HS-27A (cell line): ENCODE results near the gene TSPEAR.

Experiments used
- DNase-seq: peaks from one replicate; pipeline ENCODE4 v3.0.0-alpha.2; 2012; ENCODE audit warnings: low read depth, missing footprints

Gene TSPEAR

GRCh38 chr21:44711327-44712202 is at the start of gene TSPEAR:
Gene TSPEAR (minus strand): TSS chr21:44711572. CDS start chr21:44711514, 58 bp downstream.
- no peak for DNase-seq

DNA sequence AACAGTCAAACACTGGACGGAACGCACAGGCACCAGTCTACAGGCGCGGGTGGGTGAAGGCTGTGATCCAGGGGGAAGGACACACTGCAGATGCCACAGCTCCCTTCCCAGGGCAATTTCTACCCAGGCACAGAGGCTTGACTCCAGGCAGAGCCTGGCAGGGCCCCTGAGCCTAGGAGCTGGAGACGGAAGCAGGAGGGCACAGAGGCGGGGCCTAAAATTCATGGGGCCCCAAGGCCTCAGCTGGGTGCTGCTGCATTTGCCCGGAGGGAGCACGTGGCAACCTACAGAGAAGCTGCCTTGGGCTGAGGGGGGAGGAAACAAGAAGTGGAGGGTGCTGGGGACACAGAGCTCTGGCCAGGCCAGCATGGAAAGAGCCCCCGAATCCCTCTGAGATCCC is 49.0 kb upstream of the TSPEAR start:
- DNase-seq, result no peak

DNA sequence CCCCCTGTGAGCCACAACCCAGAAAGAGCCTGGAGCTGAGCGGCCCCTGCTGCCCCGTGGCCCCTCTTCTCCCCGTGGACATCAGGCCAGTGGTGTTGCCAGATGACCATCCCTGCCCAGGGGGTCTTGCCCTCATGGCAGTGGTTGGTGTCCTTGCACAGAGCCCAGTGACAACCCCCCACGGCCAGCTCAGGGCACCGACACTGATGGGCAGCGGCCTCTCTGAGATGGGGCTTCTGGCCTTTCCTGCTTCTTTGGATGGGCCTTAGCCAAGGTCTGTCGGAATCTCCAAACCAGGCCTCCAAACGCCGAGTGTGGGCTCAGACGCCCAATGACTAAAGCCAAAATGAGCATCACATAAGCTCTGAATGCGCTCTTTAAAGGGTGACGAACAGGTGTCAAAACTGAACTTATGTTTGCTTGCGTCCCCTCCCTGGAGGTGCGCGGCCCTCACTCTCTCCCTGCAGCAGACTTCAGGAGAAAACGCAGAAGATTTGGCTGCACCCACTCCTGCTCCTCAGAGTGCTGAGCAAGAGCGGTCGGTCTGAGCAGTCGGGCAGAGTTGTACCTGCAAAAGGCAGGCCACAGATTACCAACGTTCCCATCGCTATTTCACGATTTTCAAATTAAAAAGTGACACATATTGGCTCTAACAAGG is 48.4 kb upstream of the TSPEAR start:
- DNase-seq, result no peak

DNA sequence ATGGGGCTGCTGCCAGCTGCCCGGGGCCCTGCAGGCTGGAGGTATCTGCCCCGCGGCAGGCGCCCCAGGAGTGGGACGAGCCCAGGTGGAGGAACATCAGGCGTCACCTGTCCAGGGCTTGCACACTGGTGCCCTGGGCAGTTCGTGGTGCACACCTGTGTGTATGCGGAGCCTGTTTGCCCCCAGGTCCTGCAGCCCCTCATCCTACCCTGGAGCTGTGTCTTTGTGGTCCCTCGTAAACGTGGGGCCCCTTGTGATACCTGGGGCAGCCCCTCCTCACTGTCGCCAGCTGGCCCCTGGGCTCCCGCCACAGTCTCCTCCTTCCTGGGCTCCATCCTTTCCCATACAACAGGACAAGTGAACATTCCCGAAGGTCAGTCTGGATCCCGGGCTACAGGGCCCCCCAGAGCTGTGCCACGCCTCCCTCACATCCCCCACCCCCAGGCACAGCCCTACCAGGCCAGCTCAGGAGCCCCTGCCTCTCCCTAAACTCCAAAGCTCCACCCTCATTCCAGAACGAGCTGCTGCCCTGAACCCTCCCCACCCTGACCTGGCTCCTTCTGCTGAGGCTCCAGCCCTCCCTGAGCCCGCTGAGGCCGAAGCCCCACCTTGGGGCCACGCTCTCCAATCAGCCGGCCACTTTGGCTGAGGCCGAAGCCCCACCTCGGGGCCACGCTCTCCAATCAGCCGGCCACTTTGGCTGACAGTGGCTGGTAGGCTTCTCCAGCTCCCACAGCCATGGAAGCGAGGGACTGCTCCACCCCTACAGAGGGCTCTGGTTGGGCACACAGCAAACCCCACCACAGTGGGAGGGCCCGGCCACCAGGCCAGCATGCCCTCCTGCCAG is 47.6 kb upstream of the TSPEAR start:
- DNase-seq, result no peak

DNA sequence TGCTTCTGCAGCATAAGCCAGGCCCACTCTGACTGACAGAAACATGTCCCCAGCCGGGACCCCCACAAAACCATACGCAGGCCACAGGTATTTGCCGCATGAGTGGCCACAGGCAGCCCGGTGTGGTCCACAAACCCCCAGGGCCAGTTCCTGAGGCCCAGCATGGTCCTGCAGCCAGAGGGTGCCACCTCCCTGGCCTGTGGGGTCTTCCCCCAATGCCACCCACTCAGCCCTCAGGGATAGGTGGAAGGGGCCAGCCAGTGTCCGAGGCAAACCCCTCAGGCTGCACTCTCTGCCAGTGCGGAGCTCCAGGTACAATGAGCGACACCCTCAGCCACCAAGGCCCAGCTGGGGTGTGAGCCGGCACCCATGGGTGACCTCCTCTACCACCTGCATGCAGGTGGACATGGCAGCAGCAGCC is 46.8 kb upstream of the TSPEAR start:
- DNase-seq, result no peak

DNA sequence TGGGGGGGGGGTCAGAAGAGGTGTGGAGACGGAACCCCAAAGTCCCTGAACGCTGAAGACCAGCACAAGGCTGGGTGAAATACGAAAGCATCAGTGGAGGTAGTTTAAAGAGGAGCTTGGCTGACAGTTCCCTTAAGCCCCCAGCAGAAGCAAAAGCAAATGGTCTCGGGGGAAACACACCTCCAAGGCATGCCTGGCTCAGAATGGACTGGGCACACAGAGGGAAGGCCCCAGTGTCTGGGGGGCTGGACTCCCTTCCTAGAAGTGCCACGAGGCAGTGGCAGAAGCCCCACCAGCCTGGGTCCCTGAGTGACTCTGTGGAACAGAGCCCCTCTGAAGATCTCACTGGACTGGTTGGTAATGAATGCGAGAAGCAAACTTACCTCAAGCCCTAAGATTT is 46.4 kb upstream of the TSPEAR start:
- DNase-seq, result no peak

DNA sequence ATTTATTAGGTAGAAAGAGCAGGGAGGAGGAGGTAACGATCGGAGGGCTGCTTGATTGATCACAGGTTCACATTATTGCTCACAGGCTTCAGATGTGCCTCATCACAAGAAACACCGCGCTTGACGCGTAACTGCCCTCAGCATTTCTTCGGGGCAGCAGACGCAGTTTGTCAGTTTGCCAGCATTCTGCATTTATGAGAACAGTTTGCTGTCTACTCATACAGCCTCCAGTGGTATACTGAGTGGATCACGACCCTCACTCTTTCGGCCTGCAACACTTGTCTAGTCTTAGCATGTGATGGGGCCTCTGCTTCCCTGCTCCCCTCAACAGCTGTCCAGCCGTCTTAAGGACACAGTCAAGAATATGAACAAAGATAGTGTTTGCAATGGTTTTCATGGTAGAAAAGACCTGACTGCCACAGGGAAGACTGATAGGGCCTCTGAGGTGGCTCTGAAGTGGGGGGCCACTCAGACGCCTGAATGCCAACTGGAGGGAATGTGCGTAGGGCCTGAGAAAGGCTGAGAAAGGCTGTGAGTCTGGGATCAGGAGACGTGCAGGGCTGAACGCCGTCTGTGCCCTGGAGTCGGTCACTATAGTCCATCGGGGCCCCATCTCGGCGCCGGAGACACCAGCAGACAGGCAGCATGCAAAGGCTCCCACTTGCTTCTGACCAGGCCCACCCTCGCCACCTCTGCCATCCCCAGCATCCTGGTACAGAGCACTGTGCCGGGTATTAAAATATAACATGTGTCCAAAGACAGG is 45.2 kb upstream of the TSPEAR start:
- DNase-seq, result no peak

DNA sequence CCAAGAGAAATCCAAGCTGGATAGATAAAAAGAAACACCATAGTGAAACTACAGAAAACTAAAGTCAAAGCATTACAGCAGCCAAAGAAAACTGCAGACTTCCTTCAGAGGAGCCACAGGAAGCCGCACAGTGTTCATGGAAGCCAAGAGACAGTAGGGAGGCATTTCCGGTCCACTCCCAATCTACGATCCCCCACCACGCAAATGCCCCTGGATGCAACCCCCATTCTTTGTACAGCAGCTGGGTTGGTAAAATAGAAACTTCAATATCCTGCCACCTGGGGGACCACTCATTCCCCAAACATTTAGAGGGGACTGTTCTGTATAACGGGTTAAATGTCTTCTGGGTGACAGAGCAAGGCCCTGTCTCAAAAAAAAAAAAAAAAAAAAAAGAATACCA is 43.9 kb upstream of the TSPEAR start:
- DNase-seq, result no peak

DNA sequence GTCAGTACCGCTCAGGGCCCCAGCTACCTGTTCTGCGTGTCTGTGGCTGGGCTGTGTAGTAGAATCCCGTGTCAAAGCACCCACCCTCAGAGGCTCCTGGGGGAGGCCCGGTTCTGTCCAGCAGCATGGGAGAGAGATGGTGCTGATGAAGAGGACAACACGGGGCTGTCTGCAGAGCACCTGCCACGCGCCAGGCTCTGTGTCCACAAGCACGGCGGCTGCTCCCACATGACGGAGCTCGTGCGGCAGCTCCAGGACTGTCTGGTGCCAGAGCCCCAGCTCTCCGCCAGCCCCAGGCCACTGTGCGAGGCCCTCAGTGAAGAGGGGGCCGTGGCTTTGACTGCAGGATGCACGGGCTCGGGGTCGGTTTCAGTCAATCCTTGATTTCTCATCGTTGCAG is 42.0 kb upstream of the TSPEAR start:
- no peak for DNase-seq

DNA sequence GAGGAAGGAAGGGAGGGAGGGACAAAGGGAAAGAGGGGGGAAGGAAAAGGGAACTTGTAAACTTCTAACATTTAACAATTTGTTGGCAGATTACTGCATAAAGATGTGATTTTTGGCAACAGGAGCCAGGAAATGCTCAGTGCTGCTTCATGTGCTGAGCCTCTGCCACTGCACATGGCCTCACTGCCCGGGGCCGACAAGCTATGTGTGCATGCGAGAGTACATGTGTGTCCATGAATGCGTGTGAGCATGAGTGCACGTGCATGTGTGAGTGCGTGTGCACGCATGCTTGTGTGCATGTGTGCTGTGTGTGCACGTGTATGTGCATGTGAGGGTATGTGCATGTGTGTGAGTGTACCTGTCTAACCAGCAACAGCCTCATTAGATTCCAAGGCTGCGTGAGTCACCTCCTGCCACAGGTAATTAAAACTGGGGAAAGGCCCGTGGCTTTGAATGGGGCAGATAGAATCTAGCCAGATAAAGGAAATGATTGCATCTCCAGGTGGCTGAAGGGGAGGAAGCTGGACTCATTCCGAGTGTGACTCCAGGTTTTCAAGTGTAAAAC is 41.4 kb upstream of the TSPEAR start:
- no peak for DNase-seq

DNA sequence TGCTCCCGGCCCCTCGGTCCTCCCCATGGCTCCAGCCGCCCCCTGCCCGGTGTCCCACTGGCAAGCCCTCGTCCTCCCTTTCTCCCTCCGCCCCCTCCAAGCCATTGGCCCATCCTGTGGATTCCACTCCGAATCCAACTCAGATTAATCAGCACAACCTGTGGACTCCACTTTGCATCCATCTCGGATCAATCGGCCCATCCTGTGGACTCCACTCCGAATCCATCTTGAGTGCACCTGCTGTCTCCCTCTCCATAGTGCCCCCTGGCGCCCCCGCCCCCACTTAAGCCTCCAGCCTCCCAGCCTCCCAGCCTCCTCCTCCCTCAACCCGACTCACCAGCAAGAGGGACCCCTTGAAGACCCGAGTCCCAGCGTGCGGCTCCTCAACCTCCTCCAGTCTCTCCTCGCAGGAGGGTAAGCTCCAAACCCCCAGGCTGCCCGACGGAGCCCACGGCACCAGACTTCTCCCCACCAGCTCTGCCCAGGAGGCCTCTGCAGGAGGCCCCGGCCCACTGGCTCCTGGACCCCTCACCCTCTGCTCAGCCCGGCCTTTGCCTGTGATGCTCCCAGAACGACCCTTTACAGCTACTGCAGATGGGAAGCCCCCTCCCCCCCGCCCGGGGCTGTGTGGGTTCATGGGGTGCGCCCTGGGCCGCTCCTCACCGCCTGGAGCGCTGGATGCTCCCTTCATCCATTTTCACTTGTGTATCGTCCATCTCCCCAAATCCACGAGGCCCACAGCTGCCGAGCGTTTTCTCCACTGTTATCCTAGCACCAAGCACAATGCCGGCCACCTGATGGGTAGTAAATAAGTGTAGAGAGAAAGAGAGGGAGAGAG is 40.6 kb upstream of the TSPEAR start:
- DNase-seq, result no peak

DNA sequence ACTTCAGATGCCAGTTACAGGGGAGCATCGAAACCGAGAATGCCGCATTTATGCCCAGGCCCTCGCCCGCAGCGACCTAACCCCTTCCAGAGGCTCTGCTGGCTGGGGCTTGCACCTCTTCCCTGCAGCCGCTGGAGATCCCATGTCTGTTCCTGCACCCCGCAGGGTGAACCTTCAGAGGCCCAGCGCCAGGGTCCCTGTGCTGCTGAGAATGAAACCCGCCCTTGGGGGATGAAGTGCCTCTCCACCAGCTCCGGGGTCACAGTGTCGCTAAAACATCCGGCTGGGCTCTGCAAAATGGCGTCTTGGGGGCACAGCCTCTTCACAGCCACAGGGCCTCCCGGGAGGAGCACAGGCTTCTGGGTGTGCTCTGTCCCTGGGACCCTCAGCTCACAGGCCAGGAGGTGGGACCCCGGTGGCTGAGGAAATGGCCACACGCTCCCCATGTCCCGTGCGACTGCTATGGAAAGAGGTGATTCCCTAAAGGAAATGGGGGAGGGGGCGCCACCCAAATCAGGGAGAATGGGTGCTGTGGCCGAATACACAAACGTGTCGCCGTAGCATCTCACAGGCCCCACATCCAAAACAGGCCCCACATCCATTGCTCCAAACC is 39.9 kb upstream of the TSPEAR start:
- DNase-seq, result no peak

GRCh38 chr21:44750675-44751025 is 39.3 kb upstream of the TSPEAR start:
- DNase-seq, result no peak

DNA sequence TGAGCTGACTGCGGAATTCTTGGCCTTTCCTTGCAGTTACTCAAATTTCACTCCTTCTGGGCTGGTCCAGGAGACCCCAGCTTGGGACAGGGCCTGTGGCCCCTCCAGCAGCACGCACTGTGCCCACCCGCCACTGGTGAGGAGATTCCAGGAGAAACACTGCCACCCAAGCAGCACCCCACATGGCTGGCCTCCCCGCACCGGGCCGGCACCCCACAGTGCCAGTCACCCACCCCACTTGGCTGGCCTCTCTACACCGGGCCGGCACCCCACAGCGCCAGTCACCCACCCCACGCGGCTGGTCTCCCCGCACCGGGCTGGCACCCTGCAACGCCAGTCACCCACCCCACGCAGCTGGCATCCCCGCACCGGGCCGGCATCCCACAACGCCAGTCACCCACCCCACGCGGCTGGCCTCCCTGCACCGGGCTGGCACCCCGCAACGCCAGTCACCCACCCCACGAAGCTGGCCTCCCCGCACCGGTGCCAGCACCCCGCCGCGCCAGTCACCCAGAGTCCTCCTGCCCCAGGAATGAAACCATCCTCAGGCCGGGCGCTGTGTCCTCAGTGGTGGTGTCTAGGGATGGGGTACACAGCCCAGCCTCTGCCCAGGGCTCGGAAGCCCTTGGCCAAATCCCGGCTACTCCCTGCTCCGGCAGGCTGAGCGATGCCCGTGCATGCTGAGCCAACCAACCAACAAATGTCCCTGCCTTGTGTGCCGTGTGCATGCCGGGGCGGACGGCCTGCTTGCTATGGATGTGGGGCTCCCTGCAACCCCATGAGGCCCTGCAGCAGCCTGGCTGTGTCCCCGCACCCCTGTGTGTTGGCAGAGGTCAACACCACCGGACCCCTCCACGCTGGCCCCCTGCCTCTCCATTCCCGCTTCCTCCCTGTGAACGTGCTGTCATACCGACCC is 38.6 kb upstream of the TSPEAR start:
- no peak for DNase-seq

- DNase-seq, result no peak
Measured at GRCh38 chr21:44749116-44749758, 37.9 kb upstream of the TSPEAR start.

DNA sequence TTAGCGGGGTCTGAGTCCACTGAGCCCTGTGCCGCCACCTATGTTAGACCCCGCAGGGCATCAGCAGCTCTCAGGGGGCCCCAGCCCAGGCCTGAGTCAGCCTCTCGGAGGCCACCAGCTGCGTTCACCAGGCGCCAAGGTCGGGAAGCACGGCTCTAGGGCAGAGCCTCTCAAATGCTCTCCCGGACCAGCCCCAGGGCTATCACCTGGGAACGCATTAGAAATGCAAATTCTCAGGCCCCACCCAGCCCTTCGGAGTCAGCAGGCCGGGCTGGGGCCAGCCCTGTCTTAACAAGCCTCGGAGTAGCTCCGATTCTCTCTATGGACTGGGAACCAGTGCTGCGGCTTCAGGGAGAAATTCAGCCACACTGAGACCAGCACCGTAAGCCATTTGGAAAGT is 37.2 kb upstream of the TSPEAR start:
- DNase-seq, result no peak

GRCh38 chr21:44742418-44743153 is 31.2 kb upstream of the TSPEAR start:
- no peak for DNase-seq

GRCh38 chr21:44741921-44742320 is 30.5 kb upstream of the TSPEAR start:
- DNase-seq, result no peak
